Anterior cingulate cortex (tissue), 58 donors: ENCODE measurements around the gene DAZAP1.
A peak's percentile ranks its signal among the peaks of the same experiment; 100 is the strongest.

Source experiments
- DNase-seq, 58 donors: peaks; one replicate each; lab custom pipeline; 2025; lab: John Stamatoyannopoulos, UW

DAZAP1 gene

GRCh38 chr19:1376415-1376805, 31.0 kb upstream of the DAZAP1 start:
- DNase-seq = no peak

GRCh38 chr19:1377176-1377964, 30.0 kb upstream of the DAZAP1 start:
- no peak for DNase-seq

- DNase-seq = no peak
Measured at GRCh38 chr19:1377965-1378785, 29.2 kb upstream of the DAZAP1 start.

GRCh38 chr19:1379126-1379905, 28.1 kb upstream of the DAZAP1 start:
- DNase-seq = no peak

- no peak for DNase-seq
Measured at GRCh38 chr19:1379961-1380489, 27.4 kb upstream of the DAZAP1 start.

GRCh38 chr19:1382250-1382649, 25.1 kb upstream of the DAZAP1 start:
- DNase-seq = no peak

- DNase-seq = no peak
Measured at GRCh38 chr19:1383017-1383311, 24.4 kb upstream of the DAZAP1 start.

- peak; percentile 68 to 99 (median 94) for DNase-seq
Measured at GRCh38 chr19:1383312-1384084, 23.9 kb upstream of the DAZAP1 start, which contains the start of gene NDUFS7. Gene NDUFS7 (plus strand): TSS chr19:1383907. CDS start chr19:1383927, 20 bp downstream.

GRCh38 chr19:1384085-1384462, 23.3 kb upstream of the DAZAP1 start:
- DNase-seq = no peak

- DNase-seq = no peak
Measured at GRCh38 chr19:1384478-1385110, 22.8 kb upstream of the DAZAP1 start.

GRCh38 chr19:1385816-1386215, 21.6 kb upstream of the DAZAP1 start:
- DNase-seq = no peak

GRCh38 chr19:1386945-1387683, 20.3 kb upstream of the DAZAP1 start:
- DNase-seq = peak in 6 of 58 donors; percentile 12 to 51 (median 38)

- peak in 2 of 58 donors; percentile 47 to 61 for DNase-seq
Measured at GRCh38 chr19:1387684-1388636, 19.4 kb upstream of the DAZAP1 start.

GRCh38 chr19:1388637-1389026, 18.8 kb upstream of the DAZAP1 start:
- peak in 2 of 58 donors; percentile 26 to 51 for DNase-seq

- peak in 45 of 58 donors; percentile 17 to 89 (median 61) for DNase-seq
Measured at GRCh38 chr19:1389033-1389940, 18.1 kb upstream of the DAZAP1 start.

GRCh38 chr19:1390890-1391423, 16.4 kb upstream of the DAZAP1 start:
- DNase-seq = no peak
